HEK293 (cell line): ENCODE measurements around the gene IL16.

Experiments
- BCL11A ChIP-seq: fragments of 450-650 bp; formaldehyde crosslinking; IDR thresholded peaks from 2 replicates; pipeline ENCODE4 v1.5.1; 2016; ENCODE audit warnings: low read depth, missing biosample characterization, missing genetic modification characterization
- CTCF ChIP-seq: fragments of 450-650 bp; formaldehyde crosslinking; IDR thresholded peaks from 2 replicates; pipeline ENCODE4 v1.5.1; 2016; ENCODE audit warnings: missing biosample characterization, missing genetic modification characterization
- SP2 ChIP-seq: fragments of 450-650 bp; formaldehyde crosslinking; IDR thresholded peaks from 2 replicates; pipeline ENCODE4 v1.5.1; 2016; ENCODE audit warnings: missing biosample characterization, missing genetic modification characterization
- ZBTB20 ChIP-seq: fragments of 450-650 bp; formaldehyde crosslinking; IDR thresholded peaks from 2 replicates; pipeline ENCODE4 v1.5.1; 2016; ENCODE audit warnings: missing biosample characterization, missing genetic modification characterization
- ZNF169 ChIP-seq: fragments of 450-650 bp; formaldehyde crosslinking; IDR thresholded peaks from 2 replicates; pipeline ENCODE4 v1.5.1; 2016; ENCODE audit warnings: missing biosample characterization, missing genetic modification characterization
- ZNF747 ChIP-seq: fragments of 450-650 bp; formaldehyde crosslinking; IDR thresholded peaks from 2 replicates; pipeline ENCODE4 v1.5.1; 2016; ENCODE audit warnings: missing biosample characterization, missing genetic modification characterization

- TF ChIP-seq ZNF169 (tag by site-specific recombination) (no peak), SP2 (tag by site-specific recombination) (no peak), BCL11A (tag by site-specific recombination) (no peak), ZBTB20 (no peak), CTCF (tag by site-specific recombination) (no peak), ZNF747 (tag by site-specific recombination) (no peak)
These were observed 115.2 kb downstream of the IL16 start for GRCh38 chr15:81311752-81312464.
